H1 (cell line): ENCODE measurements around the gene NDC1. TPM values are rescaled to one million over a fixed set of nuclear protein-coding genes. Genes with fewer than 3 reads are reported as not detected.

Source experiments
- CTCF ChIA-PET: fragments of 300-600 bp; sonication (Branson Sonifier 250); formaldehyde crosslinking; loops from one replicate; lab custom pipeline; 2021; ENCODE audit not compliant: partially characterized antibody; lab: Charles Lee
- POLR2A ChIA-PET: fragments of 300-600 bp; sonication (Branson Sonifier 250); formaldehyde crosslinking; loops from one replicate; lab custom pipeline; 2021; ENCODE audit warnings: inconsistent platforms; ENCODE audit not compliant: partially characterized antibody; lab: Charles Lee
- DNase-seq, 2 experiments: peaks; one replicate each; pipeline versions ENCODE4 v3.0.0 to v3.0.0-alpha.2; 2010 to 2022; ENCODE audit warnings: low spot score in 2 of 2, low read depth in 1 of 2, mixed read lengths in 1 of 2
- FAIRE-seq: peaks from 2 replicates; lab custom pipeline; 2011; peaks lifted over from hg19 to GRCh38; lab: Jason Lieb, UNC
- H2AFZ ChIP-seq: 2 replicates; pipeline ENCODE4 v1.8.1; 2012; ENCODE audit warnings: low read length, inconsistent platforms
- H2AK5ac ChIP-seq: 2 replicates; pipeline ENCODE4 v1.6.1; 2013; ENCODE audit warnings: low read depth, low read length
- H2BK120ac ChIP-seq: replicated peaks from 2 replicates; pipeline ENCODE3; 2013; ENCODE audit warnings: low read depth, low read length, inconsistent platforms
- H2BK12ac ChIP-seq: 2 replicates; pipeline ENCODE4 v1.6.1; 2013; ENCODE audit warnings: low read depth, low read length
- H2BK15ac ChIP-seq: 2 replicates; pipeline ENCODE4 v1.6.1; 2013; ENCODE audit warnings: low read length
- H2BK20ac ChIP-seq: 2 replicates; pipeline ENCODE4 v1.6.1; 2013; ENCODE audit warnings: low read length
- H2BK5ac ChIP-seq: 2 replicates; pipeline ENCODE4 v1.6.1; 2013; ENCODE audit warnings: low read depth, low read length
- H3K14ac ChIP-seq: 2 replicates; pipeline ENCODE4 v1.6.1; 2013; ENCODE audit warnings: inconsistent platforms; ENCODE audit not compliant: insufficient read length
- H3K18ac ChIP-seq: 2 replicates; pipeline ENCODE4 v1.6.1; 2013; ENCODE audit warnings: low read length; ENCODE audit errors: extremely low read depth
- H3K23ac ChIP-seq: 2 replicates; pipeline ENCODE4 v1.6.1; 2013; ENCODE audit warnings: inconsistent platforms; ENCODE audit not compliant: insufficient read length
- H3K23me2 ChIP-seq: 2 replicates; pipeline ENCODE4 v1.6.1; 2013; ENCODE audit warnings: low read depth, low read length
- H3K27ac ChIP-seq: 2 replicates; pipeline ENCODE4 v1.6.1; 2011; ENCODE audit warnings: low read depth, low read length, inconsistent platforms
- H3K27me3 ChIP-seq, 4 experiments: replicated peaks in 1 of 4; 1 replicate in 1 of 4; 2 replicates in 3 of 4; pipeline versions ENCODE4 v1.6.1 to v1.8.1; 2011 to 2013; ENCODE audit warnings: low read length in 3 of 4, mild to moderate bottlenecking in 3 of 4, inconsistent platforms in 2 of 4, mixed read lengths in 2 of 4, moderate library complexity in 1 of 4; ENCODE audit not compliant: control insufficient read depth in 3 of 4, insufficient read depth in 3 of 4; ENCODE audit errors: extremely low read depth in 1 of 4
- H3K36me3 ChIP-seq, 4 experiments: 2 replicates each; pipeline versions ENCODE4 v1.6.1 to v1.8.1; 2011 to 2013; ENCODE audit warnings: mild to moderate bottlenecking in 4 of 4, low read length in 3 of 4, moderate library complexity in 2 of 4, control low read depth in 1 of 4, inconsistent platforms in 1 of 4; ENCODE audit not compliant: insufficient read depth in 4 of 4, control insufficient read depth in 2 of 4
- H3K4ac ChIP-seq: replicated peaks from 2 replicates; pipeline ENCODE3; 2013; ENCODE audit warnings: low read length, low read depth, mixed read lengths, inconsistent platforms; ENCODE audit not compliant: insufficient read length
- H3K4me1 ChIP-seq, 4 experiments: replicated peaks in 1 of 4; 1 replicate in 1 of 4; 2 replicates in 3 of 4; pipeline versions ENCODE4 v1.6.1 to v1.8.1; 2011 to 2013; ENCODE audit warnings: low read length in 3 of 4, inconsistent platforms in 2 of 4, mixed read lengths in 1 of 4; ENCODE audit not compliant: insufficient read depth in 4 of 4, control insufficient read depth in 3 of 4
- H3K4me2 ChIP-seq, 2 experiments: 2 replicates each; pipeline versions ENCODE4 v1.6.1 to v1.8.1; 2011 to 2013; ENCODE audit warnings: low read depth in 2 of 2, low read length in 2 of 2, control low read depth in 1 of 2, inconsistent platforms in 1 of 2, mild to moderate bottlenecking in 1 of 2; ENCODE audit not compliant: insufficient read depth in 1 of 2
- H3K4me3 ChIP-seq, 4 experiments: fragments of 200-600, 300-600 bp in 1 of 4; sonication (generic), shearing (Covaris generic), sonication (Bioruptor Twin) in 1 of 4; 2 replicates each; pipeline versions ENCODE4 v1.5.1 to v1.8.1; 2011 to 2016; ENCODE audit warnings: low read length in 4 of 4, low read depth in 3 of 4, control low read depth in 2 of 4, inconsistent platforms in 2 of 4, mild to moderate bottlenecking in 2 of 4, mixed read lengths in 1 of 4, moderate library complexity in 1 of 4; ENCODE audit not compliant: insufficient read depth in 2 of 4; ENCODE audit errors: extremely low read depth in 1 of 4
- H3K56ac ChIP-seq: replicated peaks from 2 replicates; pipeline ENCODE3; 2013; ENCODE audit warnings: low read depth, mild to moderate bottlenecking, mixed read lengths, low read length, inconsistent platforms; ENCODE audit not compliant: insufficient read length
- H3K79me1 ChIP-seq: 2 replicates; pipeline ENCODE4 v1.6.1; 2013; ENCODE audit warnings: low read depth, low read length, control low read depth
- H3K79me2 ChIP-seq, 2 experiments: 2 replicates each; pipeline versions ENCODE4 v1.6.1 to v1.8.1; 2012 to 2013; ENCODE audit warnings: low read length in 2 of 2, mild to moderate bottlenecking in 2 of 2, inconsistent platforms in 1 of 2; ENCODE audit not compliant: insufficient read depth in 2 of 2, control insufficient read depth in 1 of 2
- H3K9ac ChIP-seq, 4 experiments: replicated peaks in 1 of 4; 1 replicate in 1 of 4; 2 replicates in 3 of 4; pipeline versions ENCODE4 v1.6.1 to v1.8.1; 2011 to 2013; ENCODE audit warnings: low read depth in 3 of 4, low read length in 3 of 4, control low read depth in 2 of 4, mild to moderate bottlenecking in 2 of 4, moderate library complexity in 2 of 4, inconsistent platforms in 1 of 4; ENCODE audit errors: extremely low read depth in 1 of 4
- H3K9me3 ChIP-seq, 2 experiments: 2 replicates each; pipeline versions ENCODE4 v1.6.1 to v1.8.1; 2012 to 2013; ENCODE audit warnings: mild to moderate bottlenecking in 2 of 2, moderate library complexity in 2 of 2, control low read depth in 1 of 2, inconsistent platforms in 1 of 2, low read depth in 1 of 2, low read length in 1 of 2, mixed read lengths in 1 of 2; ENCODE audit not compliant: insufficient read depth in 2 of 2
- H4K20me1 ChIP-seq, 2 experiments: replicated peaks in 1 of 2; 2 replicates each; pipeline versions ENCODE3 to v1.8.1; 2011 to 2013; ENCODE audit warnings: inconsistent platforms in 2 of 2, low read length in 2 of 2, mild to moderate bottlenecking in 1 of 2; ENCODE audit not compliant: insufficient read depth in 2 of 2, control insufficient read depth in 1 of 2
- H4K5ac ChIP-seq: 2 replicates; pipeline ENCODE4 v1.6.1; 2013; ENCODE audit warnings: low read length, low read depth, mixed read lengths, inconsistent platforms; ENCODE audit not compliant: insufficient read length
- H4K8ac ChIP-seq: 2 replicates; pipeline ENCODE4 v1.8.0; 2013; ENCODE audit warnings: mild to moderate bottlenecking, moderate library complexity, low read length, inconsistent platforms; ENCODE audit not compliant: insufficient read depth; ENCODE audit errors: extremely low read depth
- H4K91ac ChIP-seq: replicated peaks from 2 replicates; pipeline ENCODE3; 2013; ENCODE audit warnings: low read length, mixed read lengths, inconsistent platforms; ENCODE audit not compliant: insufficient read length
- ATF2 ChIP-seq: IDR thresholded peaks from 2 replicates; pipeline ENCODE4 v1.6.1; 2012; ENCODE audit warnings: low read length, inconsistent platforms
- BCL11A ChIP-seq, 2 experiments: IDR thresholded peaks; one replicate each; pipeline ENCODE4 v1.6.1; 2011; ENCODE audit warnings: low read depth in 2 of 2, low read length in 2 of 2, mild to moderate bottlenecking in 2 of 2
- CHD1 ChIP-seq: IDR thresholded peaks from 2 replicates; pipeline ENCODE4 v1.6.1; 2012; ENCODE audit warnings: low read depth, low read length, improper control_type of control experiment
- E2F6 ChIP-seq: IDR thresholded peaks from 2 replicates; pipeline ENCODE4 v1.6.1; 2012; ENCODE audit warnings: inconsistent platforms
- KDM4A ChIP-seq: IDR thresholded peaks from one replicate; pipeline ENCODE4 v1.7.1; 2012; ENCODE audit warnings: low read depth, mild to moderate bottlenecking, moderate library complexity, low read length, inconsistent platforms; ENCODE audit not compliant: severe bottlenecking
- RAD21 ChIP-seq, 2 experiments: IDR thresholded peaks in 1 of 2; conservative IDR thresholded peaks in 1 of 2; 2 replicates each; pipeline ENCODE4 v1.6.1; 2011; ENCODE audit warnings: low read depth in 2 of 2, low read length in 2 of 2, improper control_type of control experiment in 1 of 2, inconsistent platforms in 1 of 2, mild to moderate bottlenecking in 1 of 2, moderate library complexity in 1 of 2
- SAP30 ChIP-seq: fragments of 300-600 bp; sonication (generic); IDR thresholded peaks from 2 replicates; pipeline ENCODE4 v1.7.1; 2012; ENCODE audit warnings: low read length, moderate library complexity, mild to moderate bottlenecking, inconsistent platforms; ENCODE audit not compliant: insufficient read depth, insufficient replicate concordance
- SRF ChIP-seq: IDR thresholded peaks from 2 replicates; pipeline ENCODE4 v1.6.1; 2011; ENCODE audit warnings: mild to moderate bottlenecking, low read depth, low read length, moderate library complexity
- TCF12 ChIP-seq: IDR thresholded peaks from 2 replicates; pipeline ENCODE4 v1.6.1; 2011; ENCODE audit warnings: low read depth, mild to moderate bottlenecking, low read length
- WGBS, 2 experiments: shearing (Covaris generic) in 1 of 2; methylation state at CpG; one replicate each; pipeline versions ENCODE4 v1.1.6 to v1.1.7; 2013 to 2015; ENCODE audit warnings: low lambda C conversion rate in 2 of 2, mixed read lengths in 2 of 2, inconsistent platforms in 1 of 2, low coverage in 1 of 2, missing lambda C conversion rate in 1 of 2; ENCODE audit not compliant: insufficient replicate concordance in 2 of 2, insufficient coverage in 1 of 2, insufficient read length in 1 of 2; ENCODE audit errors: extremely low coverage in 1 of 2, missing lambda C conversion rate in 1 of 2; 5-methylcytosine and 5-hydroxymethylcytosine counted together
- polyA plus RNA-seq, 7 experiments: library from polyadenylated mRNA; depleted of rRNA in 3 of 7; stranded (reverse) in 5 of 7; unstranded in 2 of 7; fragments of >200 nt in 5 of 7; fragments of 200-250 nt in 2 of 7; gene quantifications; 1 replicate in 5 of 7; 2 replicates in 1 of 7; 4 replicates in 1 of 7; pipeline versions ENCODE4 v1.2.1 to v1.2.3, GENCODE V29; 2011 to 2013; ENCODE audit warnings: missing spikeins in 2 of 7, mixed read lengths in 2 of 7
- total RNA-seq: library from RNA; stranded (reverse); fragmentation: NEBNext Ultra II Directional; extraction: Animal tissue kit (Norgen Biotek cat#: 25700); gene quantifications from 2 replicates; pipeline ENCODE4 v1.2.1, GENCODE V29; 2021

Gene NDC1
- total and polyA plus RNA-seq, 2 of the 8 experiments (the other 6 are each of a cell fraction or from before 2014, with no cell fraction given): 62.9 to 66.1 TPM

GRCh38 chr1:53730224-53730865 is 107.8 kb downstream of the NDC1 start:
- CTCF ChIA-PET: interaction anchor here (0.8 to 2.8 kb wide), 4 partner anchors 9 to 245 kb away, joined by 3 to 13 read pairs (median 4); no protein-coding TSS in a partner anchor
- Histone ChIP-seq H3K27ac (no peak overlapping the region), H2BK5ac (no peak overlapping the region), H3K4me3 (no peak overlapping the region), H2BK15ac (no peak overlapping the region), H3K18ac (no peak overlapping the region), H4K5ac (no peak overlapping the region), H3K9ac (no peak overlapping the region), H4K20me1 (no peaks in the 10 kb centered on the region), H3K4me2 (no peak overlapping the region), H2BK120ac (no peak overlapping the region), H3K23me2 (no peaks in the 10 kb centered on the region), H3K36me3 (no peaks in the 10 kb centered on the region), H3K56ac (no peak overlapping the region), H3K79me1 (no peaks in the 10 kb centered on the region), H4K8ac (no peak overlapping the region), H3K23ac (no peak overlapping the region), H2AFZ (no peak overlapping the region), H4K91ac (no peak overlapping the region), H2AK5ac (no peak overlapping the region), H3K4ac (no peak overlapping the region), H3K27me3 (peaks cover 0 to 2% (median 1%) of the 10 kb centered on the region in 4 experiments; a peak in 2 of 7 replicates), H3K79me2 (no peaks in the 10 kb centered on the region), H2BK20ac (no peak overlapping the region), H2BK12ac (no peak overlapping the region), H3K4me1 (no peaks in the 10 kb centered on the region), H3K14ac (no peak overlapping the region), H3K9me3 (no peaks in the 10 kb centered on the region)
- no peak for FAIRE-seq
- DNase-seq: no peak
- POLR2A ChIA-PET: no interaction called here
- 89% methylated on average over 12 of the region's 12 CpGs; no CpG with 5 or more reads in 1 of the 2 experiments for WGBS, 2 experiments
- TF ChIP-seq CHD1: no peak
- no peak for TF ChIP-seq SAP30
- no peak for TF ChIP-seq BCL11A (IDR thresholded peaks at IDR 0.05; ENCODE audit: low read depth in 2 of 2, low read length in 2 of 2)
- TF ChIP-seq TCF12: no peak
- no peak for TF ChIP-seq E2F6
- no peak for TF ChIP-seq KDM4A
- TF ChIP-seq ATF2: no peak
- no peak for TF ChIP-seq SRF
- no peak for TF ChIP-seq RAD21 (IDR thresholded peaks at IDR 0.05 in 1 of 2, conservative IDR thresholded peaks at IDR 0.05 in 1 of 2; ENCODE audit: low read depth in 2 of 2, low read length in 2 of 2)
